GM18861 (cell line): ENCODE results near the gene TMIGD2.
"Not testable (repeated sequence)": the region's sequence is repeated elsewhere in the genome, so short reads cannot be mapped to it uniquely, and the experiment has no call there.

Experiments
- ATAC-seq: cut with Tn5 transposase; IDR thresholded peaks from one replicate; pipeline ENCODE4 v1.9.1; 2021; ENCODE audit not compliant: unreplicated experiment

The TMIGD2 gene

GRCh38 chr19:4297901-4298809 is 4.0 kb downstream of the TMIGD2 start:
- no peak for ATAC-seq

- ATAC-seq: no peak
These were observed 6.0 kb downstream of the TMIGD2 start for GRCh38 chr19:4295972-4296771.

- no peak for ATAC-seq
These were observed 7.8 kb downstream of the TMIGD2 start for GRCh38 chr19:4294389-4294788.

- ATAC-seq: no peak
These were observed 9.7 kb downstream of the TMIGD2 start for GRCh38 chr19:4292515-4292914.

- no peak for ATAC-seq
These were observed 10.9 kb downstream of the TMIGD2 start for GRCh38 chr19:4291184-4291732.

GRCh38 chr19:4288091-4288777 is 14.0 kb downstream of the TMIGD2 start:
- ATAC-seq: no peak

- ATAC-seq: not testable (repeated sequence)
These were observed 16.0 kb downstream of the TMIGD2 start for GRCh38 chr19:4286141-4286540.

- ATAC-seq: no peak
These were observed 17.2 kb downstream of the TMIGD2 start for GRCh38 chr19:4284974-4285373.

- ATAC-seq: no peak
These were observed 17.8 kb downstream of the TMIGD2 start for GRCh38 chr19:4284176-4284958.

- ATAC-seq: no peak
These were observed 22.4 kb downstream of the TMIGD2 start for GRCh38 chr19:4279530-4280422.

GRCh38 chr19:4279267-4279529 is 23.0 kb downstream of the TMIGD2 start:
- no peak for ATAC-seq

- ATAC-seq: no peak
These were observed 23.5 kb downstream of the TMIGD2 start, which contains the start of gene SHD for GRCh38 chr19:4278419-4279266. TSS of gene SHD (plus strand) at chr19:4279266. CDS start at chr19:4280064, 798 bp downstream.

GRCh38 chr19:4278010-4278409 is 24.2 kb downstream of the TMIGD2 start:
- ATAC-seq: no peak

GRCh38 chr19:4277191-4277696 is 24.9 kb downstream of the TMIGD2 start:
- ATAC-seq: no peak

GRCh38 chr19:4274321-4274686 is 27.9 kb downstream of the TMIGD2 start:
- not testable (repeated sequence) for ATAC-seq

GRCh38 chr19:4272894-4273293 is 29.3 kb downstream of the TMIGD2 start:
- ATAC-seq: no peak

GRCh38 chr19:4268816-4269430 is 33.3 kb downstream of the TMIGD2 start:
- no peak for ATAC-seq
